ENCODE data around the gene CEP120. TPM values are rescaled to one million over a fixed set of nuclear protein-coding genes. Genes with fewer than 3 reads are reported as not detected.

Gene CEP120
- total RNA-seq, 2 experiments from 2014 or later, result 69.9 to 74.9 TPM

- TF ChIP-seq CTCF (IDR thresholded peaks at IDR 0.05), result no peak
- no peak overlapping the region for H3K4me3 ChIP-seq (ENCODE audit: low read length)
- no peaks in the 10 kb centered on the region for H3K36me3 Mint-ChIP-seq (ENCODE audit: low read depth)
- no peaks in the 10 kb centered on the region for H3K9me3 Mint-ChIP-seq
- no peak overlapping the region for H3K27ac ChIP-seq (ENCODE audit: low read depth in 1 of 2, low read length in 2 of 2)
- no peaks in the 10 kb centered on the region for H3K27me3 ChIP-seq (ENCODE audit: control insufficient read depth in 1 of 2, insufficient read depth in 2 of 2, low read length in 2 of 2)
- H3K4me1 ChIP-seq (ENCODE audit: insufficient read depth, low read length), result no peaks in the 10 kb centered on the region
- no peak overlapping the region for H3K4me3 Mint-ChIP-seq
- CTCF ChIA-PET, result no interaction called here
- H3K4me1 Mint-ChIP-seq (ENCODE audit: low read depth), result peaks cover 4% of the 10 kb centered on the region
- no peaks in the 10 kb centered on the region for H3K36me3 ChIP-seq (ENCODE audit: insufficient read depth, low read length)
- DNase-seq (peak in 3 of 14 experiments; percentile 21 to 57 (median 53)), ATAC-seq (ENCODE audit: poor library complexity) (no peak)
- POLR2A ChIA-PET, result no interaction called here
- intact Hi-C loops (cut with DNase I, micrococcal nuclease), result no loop called here
- H3K27ac Mint-ChIP-seq, result no peak overlapping the region
- H3K9me3 ChIP-seq (ENCODE audit: control insufficient read depth in 1 of 2, insufficient read depth in 1 of 2, low read length in 2 of 2), result no peaks in the 10 kb centered on the region
- H3K27me3 Mint-ChIP-seq, result peaks cover 11% of the 10 kb centered on the region
These were observed 6.8 kb upstream of the CEP120 start for GRCh38 chr5:123429993-123430392.

- Histone ChIP-seq H3K27me3 (ENCODE audit: control insufficient read depth in 1 of 2, insufficient read depth in 2 of 2, low read length in 2 of 2) (no peaks in the 10 kb centered on the region), H3K9me3 (ENCODE audit: control insufficient read depth in 1 of 2, insufficient read depth in 1 of 2, low read length in 2 of 2) (no peaks in the 10 kb centered on the region), H3K36me3 (ENCODE audit: insufficient read depth, low read length) (no peaks in the 10 kb centered on the region), H3K27ac (ENCODE audit: low read depth in 1 of 2, low read length in 2 of 2) (no peak overlapping the region), H3K4me1 (ENCODE audit: insufficient read depth, low read length) (no peaks in the 10 kb centered on the region), H3K4me3 (ENCODE audit: low read length) (no peak overlapping the region)
- no peak for TF ChIP-seq CTCF (IDR thresholded peaks at IDR 0.05)
- DNase-seq, result no peak
- no peak for ATAC-seq (ENCODE audit: poor library complexity)
- H3K27ac Mint-ChIP-seq, result no peak overlapping the region
- H3K4me1 Mint-ChIP-seq (ENCODE audit: low read depth), result peaks cover 7% of the 10 kb centered on the region
- no peak overlapping the region for H3K4me3 Mint-ChIP-seq
- H3K27me3 Mint-ChIP-seq, result peaks cover 11% of the 10 kb centered on the region
- CTCF ChIA-PET, result no interaction called here
- no peaks in the 10 kb centered on the region for H3K36me3 Mint-ChIP-seq (ENCODE audit: low read depth)
- intact Hi-C loops (cut with DNase I, micrococcal nuclease), result no loop called here
- POLR2A ChIA-PET, result no interaction called here
- H3K9me3 Mint-ChIP-seq, result no peaks in the 10 kb centered on the region
These were observed 6.2 kb upstream of the CEP120 start for GRCh38 chr5:123429221-123429954.

- CTCF ChIA-PET, result no interaction called here
- H3K27ac Mint-ChIP-seq, result no peak overlapping the region
- H3K4me3 ChIP-seq (ENCODE audit: low read length), result no peak overlapping the region
- ATAC-seq (ENCODE audit: poor library complexity) (no peak), DNase-seq (no peak)
- H3K4me1 Mint-ChIP-seq (ENCODE audit: low read depth), result peaks cover 14% of the 10 kb centered on the region
- H3K4me3 Mint-ChIP-seq, result no peak overlapping the region
- intact Hi-C loops (cut with DNase I, micrococcal nuclease), result no loop called here
- H3K36me3 Mint-ChIP-seq (ENCODE audit: low read depth), result peaks cover 4% of the 10 kb centered on the region
- no peak overlapping the region for H3K27ac ChIP-seq (ENCODE audit: low read depth in 1 of 2, low read length in 2 of 2)
- H3K9me3 ChIP-seq (ENCODE audit: control insufficient read depth in 1 of 2, insufficient read depth in 1 of 2, low read length in 2 of 2), result no peaks in the 10 kb centered on the region
- POLR2A ChIA-PET, result no interaction called here
- no peaks in the 10 kb centered on the region for H3K9me3 Mint-ChIP-seq
- TF ChIP-seq CTCF (IDR thresholded peaks at IDR 0.05), result no peak
- no peaks in the 10 kb centered on the region for H3K27me3 ChIP-seq (ENCODE audit: control insufficient read depth in 1 of 2, insufficient read depth in 2 of 2, low read length in 2 of 2)
- no peaks in the 10 kb centered on the region for H3K4me1 ChIP-seq (ENCODE audit: insufficient read depth, low read length)
- H3K36me3 ChIP-seq (ENCODE audit: insufficient read depth, low read length), result no peaks in the 10 kb centered on the region
- H3K27me3 Mint-ChIP-seq, result peaks cover 11% of the 10 kb centered on the region
These were observed 5.5 kb upstream of the CEP120 start for GRCh38 chr5:123428521-123429220.
